AG10803 (cell line): ENCODE measurements around the gene TNS4.

Source experiments
- DNase-seq: peaks from one replicate; pipeline ENCODE4 v3.0.0; 2010; ENCODE audit warnings: low read depth
- H3K4me3 ChIP-seq: 2 replicates; pipeline ENCODE4 v1.5.1; 2011; ENCODE audit warnings: mild to moderate bottlenecking, low read length, control low read depth
- TF ChIP-seq, protein P1 (sequence below): conservative IDR thresholded peaks from 2 replicates; pipeline ENCODE4 v1.5.1; 2011; ENCODE audit warnings: mild to moderate bottlenecking, low read length, control low read depth, inconsistent platforms

Gene TNS4

DNA sequence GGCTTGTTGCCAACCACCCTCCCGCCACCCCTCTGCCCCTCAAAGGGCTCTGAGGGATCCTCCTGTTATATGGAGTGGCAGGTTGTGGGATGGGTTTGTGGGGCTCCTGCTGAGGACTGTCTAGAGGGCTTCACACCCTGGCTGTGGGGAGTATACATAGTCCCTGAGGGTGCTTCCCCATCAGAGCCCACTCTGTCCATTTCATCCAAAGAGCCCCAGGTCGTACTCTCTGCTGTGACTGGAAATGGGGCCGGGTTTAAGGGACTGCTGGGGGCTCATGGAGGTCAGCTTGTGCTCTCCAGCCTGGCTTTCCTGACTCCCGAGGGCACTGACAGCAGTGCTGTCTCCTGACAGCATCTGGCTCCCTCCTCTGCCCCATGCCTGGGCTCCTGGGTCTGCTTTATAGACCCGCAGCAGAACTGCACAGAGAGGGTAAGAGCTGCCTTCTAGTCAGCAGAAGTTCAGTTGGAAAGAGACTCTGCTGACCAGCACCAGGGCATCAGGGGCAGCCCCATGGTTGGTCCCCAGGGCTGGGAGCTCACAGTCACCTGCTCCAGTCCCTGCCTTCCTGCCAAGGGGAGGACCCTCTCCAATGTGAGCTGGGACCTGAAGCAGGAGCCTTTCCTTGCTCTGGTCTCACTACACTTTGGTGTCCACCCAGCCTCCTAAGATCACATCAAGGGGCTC is 17.8 kb upstream of the TNS4 start:
- no peak for DNase-seq
- no peak overlapping the region for H3K4me3 ChIP-seq

DNA sequence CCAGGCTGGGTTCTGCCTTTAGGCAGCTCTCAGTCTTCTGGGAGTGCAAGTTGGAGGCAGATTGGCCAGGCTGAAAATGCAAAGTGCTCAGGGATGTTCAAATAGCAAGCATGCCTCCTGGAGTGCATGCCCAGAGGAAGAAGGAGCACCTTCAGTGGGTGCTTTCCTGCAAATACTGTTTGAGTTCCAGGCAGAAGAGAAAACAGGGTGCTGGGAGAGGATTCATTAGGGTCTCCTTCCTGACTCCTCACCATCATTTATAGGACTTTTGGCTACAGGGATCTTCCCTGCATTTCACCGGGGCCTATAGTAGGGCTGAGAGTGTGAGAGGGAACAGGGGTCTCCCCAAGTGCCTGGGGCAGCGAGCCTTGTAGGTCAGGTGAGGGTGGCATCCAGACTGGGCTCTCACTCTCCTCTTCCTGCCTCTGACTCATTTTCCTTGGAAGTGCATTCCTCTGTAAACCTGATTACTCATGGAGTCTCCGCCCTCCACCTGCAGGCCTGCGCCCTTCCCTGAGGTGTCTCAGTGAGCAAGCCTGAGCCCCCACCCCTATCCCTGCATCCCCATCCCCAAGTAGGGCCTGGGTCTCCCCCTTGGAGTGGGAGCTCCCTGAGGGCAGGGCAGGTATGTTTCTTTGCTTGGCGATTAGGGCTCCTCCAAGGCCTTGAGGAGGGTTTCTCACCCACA is 17.1 kb upstream of the TNS4 start:
- no peak for DNase-seq
- no peak overlapping the region for H3K4me3 ChIP-seq
- TF ChIP-seq, protein P1, sequence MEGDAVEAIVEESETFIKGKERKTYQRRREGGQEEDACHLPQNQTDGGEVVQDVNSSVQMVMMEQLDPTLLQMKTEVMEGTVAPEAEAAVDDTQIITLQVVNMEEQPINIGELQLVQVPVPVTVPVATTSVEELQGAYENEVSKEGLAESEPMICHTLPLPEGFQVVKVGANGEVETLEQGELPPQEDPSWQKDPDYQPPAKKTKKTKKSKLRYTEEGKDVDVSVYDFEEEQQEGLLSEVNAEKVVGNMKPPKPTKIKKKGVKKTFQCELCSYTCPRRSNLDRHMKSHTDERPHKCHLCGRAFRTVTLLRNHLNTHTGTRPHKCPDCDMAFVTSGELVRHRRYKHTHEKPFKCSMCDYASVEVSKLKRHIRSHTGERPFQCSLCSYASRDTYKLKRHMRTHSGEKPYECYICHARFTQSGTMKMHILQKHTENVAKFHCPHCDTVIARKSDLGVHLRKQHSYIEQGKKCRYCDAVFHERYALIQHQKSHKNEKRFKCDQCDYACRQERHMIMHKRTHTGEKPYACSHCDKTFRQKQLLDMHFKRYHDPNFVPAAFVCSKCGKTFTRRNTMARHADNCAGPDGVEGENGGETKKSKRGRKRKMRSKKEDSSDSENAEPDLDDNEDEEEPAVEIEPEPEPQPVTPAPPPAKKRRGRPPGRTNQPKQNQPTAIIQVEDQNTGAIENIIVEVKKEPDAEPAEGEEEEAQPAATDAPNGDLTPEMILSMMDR = no peak

More for the DNA sequence above, 17.8 kb upstream of the TNS4 start:
- TF ChIP-seq, protein P1 = no peak

DNA sequence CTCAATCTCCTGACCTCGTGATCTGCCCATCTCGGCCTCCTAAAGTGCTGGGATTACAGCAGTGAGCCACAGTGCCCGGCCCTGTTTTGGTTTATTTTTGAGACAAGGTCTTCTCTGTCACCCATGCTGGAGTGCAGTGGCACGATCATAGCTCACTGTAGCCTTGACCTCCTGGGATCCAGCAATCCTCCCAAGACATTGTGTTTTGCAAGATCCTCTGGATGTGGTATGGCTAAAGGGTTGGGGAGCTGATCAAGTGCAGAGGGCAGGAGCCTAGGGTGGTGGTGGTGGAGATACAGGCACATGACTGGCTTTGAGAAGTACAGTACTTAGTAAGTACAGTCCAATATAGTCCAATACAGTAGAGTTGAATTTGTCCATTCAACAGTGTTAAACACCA is 16.6 kb upstream of the TNS4 start:
- DNase-seq = no peak
- H3K4me3 ChIP-seq = no peak overlapping the region
- TF ChIP-seq, protein P1 = no peak

DNA sequence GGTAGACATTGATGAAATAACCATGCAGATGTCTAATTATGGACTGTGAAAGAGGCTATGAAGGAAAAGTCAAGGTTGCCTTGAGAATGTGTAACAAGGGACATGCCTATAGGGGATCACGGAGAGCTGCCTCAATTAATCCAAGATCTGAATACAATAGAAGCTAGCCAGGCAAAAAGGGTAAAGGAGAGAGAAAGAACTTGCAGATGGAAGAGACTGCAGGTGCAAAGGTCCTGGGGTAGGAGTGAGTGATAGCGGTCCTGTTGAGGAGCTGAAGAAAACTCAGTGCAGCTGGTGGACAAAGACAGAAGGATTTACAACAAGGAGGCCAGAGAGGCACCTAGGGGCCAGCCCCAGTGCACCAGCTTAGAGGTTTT is 15.9 kb upstream of the TNS4 start:
- DNase-seq = no peak
- no peak overlapping the region for H3K4me3 ChIP-seq
- TF ChIP-seq, protein P1 = no peak

DNA sequence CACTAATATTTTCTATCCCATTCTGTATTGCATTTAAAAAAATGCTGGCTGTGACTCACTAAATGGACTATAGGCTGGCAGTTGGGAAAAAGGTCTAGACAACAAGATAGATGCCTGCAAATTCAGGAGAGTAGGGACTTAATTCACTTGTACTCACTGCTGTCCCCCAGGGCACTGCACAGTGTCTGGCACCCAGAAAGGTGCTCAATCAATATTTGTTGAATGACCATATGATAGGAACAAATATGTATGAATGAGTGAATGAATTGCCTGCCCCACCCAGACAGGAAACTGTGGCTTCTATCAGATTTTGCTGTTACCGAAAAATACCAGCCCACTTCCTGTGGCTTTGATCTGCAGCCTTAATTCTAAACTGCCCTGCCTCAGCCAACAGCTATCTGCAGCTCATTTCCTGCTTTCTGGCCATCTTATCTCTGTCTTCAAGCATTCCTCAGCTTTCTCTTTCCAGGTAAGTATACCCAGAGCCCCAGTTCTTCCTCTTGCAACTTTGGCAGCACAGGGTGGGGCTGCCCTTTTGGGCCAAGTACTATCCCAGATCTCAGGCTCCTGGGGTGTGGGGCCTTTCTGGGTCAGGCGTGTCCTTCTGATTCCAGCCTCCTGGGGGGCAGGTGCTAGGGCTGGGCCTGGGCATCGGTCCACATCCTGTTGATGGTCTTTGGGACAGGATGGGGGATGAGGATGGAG is 15.3 kb upstream of the TNS4 start:
- peak; percentile 35 for DNase-seq
- TF ChIP-seq, protein P1 = no peak

DNA sequence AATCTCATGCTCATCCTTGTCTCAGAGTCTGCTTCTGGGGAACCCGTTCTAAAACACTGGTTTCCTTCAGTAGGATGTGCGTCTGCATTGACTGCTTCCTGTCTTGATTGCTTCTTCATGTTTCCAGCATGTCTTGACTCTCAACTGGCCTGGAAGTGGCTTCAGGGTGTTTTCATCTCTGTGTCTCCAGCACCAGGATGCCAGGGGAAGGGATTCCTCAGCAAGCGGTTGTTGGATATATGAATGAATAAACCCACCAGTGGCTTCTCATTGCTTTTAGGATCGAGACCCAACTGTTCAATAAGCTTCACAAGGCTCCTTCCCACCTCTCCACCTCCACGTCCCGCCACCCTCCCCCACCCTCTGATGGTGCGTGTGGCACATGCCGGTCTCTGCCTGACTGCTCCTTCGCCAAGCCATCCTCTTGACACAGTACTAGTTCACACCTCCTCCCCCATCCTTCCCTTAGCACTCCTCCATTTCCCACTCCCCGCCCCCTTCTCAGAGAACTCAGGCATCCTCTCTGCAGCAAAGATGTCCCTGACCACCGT is 14.1 kb upstream of the TNS4 start:
- DNase-seq = no peak
- TF ChIP-seq, protein P1 = no peak
- H3K4me3 ChIP-seq = no peak overlapping the region

More for the DNA sequence above, 15.3 kb upstream of the TNS4 start:
- H3K4me3 ChIP-seq = no peak overlapping the region
